Transverse colon (tissue), 3 donors: ENCODE measurements around the gene TUBB1.

Source experiments
- POLR2A ChIP-seq: fragments of 450-650 bp; IDR thresholded peaks from one replicate; pipeline ENCODE4 v1.6.1; 2016; ENCODE audit warnings: antibody characterized with exemption, mild to moderate bottlenecking, moderate library complexity
- TF ChIP-seq, protein P1 (sequence below), 5 experiments: fragments of 200-600 bp in 3 of 5; fragments of 450-650 bp in 2 of 5; sonication (generic) in 3 of 5; IDR thresholded peaks; 1 replicate in 2 of 5; 2 replicates in 3 of 5; pipeline ENCODE4 v1.5.1; 2016 to 2017; ENCODE audit warnings: antibody characterized with exemption in 5 of 5, inconsistent platforms in 3 of 5, mild to moderate bottlenecking in 2 of 5, moderate library complexity in 1 of 5

DNA sequence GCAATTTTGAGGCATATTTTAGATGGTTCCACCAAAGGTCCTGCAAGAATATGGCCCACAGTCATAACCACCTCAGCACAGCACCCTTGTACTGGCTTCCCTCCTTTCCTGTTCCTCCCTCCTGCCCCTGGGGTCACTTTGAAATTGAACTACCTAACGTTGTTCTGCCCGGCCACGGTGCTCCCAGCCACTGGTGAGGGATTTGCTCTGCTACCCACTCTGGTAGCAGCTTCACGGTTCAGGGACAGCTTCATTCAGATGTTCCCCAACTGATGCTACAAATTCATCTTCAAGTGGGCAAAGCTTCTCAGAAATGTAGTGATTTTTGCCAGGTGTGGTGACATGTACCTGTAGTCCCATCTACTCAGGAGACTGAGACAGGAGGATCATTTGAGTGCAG, 46.0 kb upstream of the TUBB1 start:
- TF ChIP-seq, protein P1, sequence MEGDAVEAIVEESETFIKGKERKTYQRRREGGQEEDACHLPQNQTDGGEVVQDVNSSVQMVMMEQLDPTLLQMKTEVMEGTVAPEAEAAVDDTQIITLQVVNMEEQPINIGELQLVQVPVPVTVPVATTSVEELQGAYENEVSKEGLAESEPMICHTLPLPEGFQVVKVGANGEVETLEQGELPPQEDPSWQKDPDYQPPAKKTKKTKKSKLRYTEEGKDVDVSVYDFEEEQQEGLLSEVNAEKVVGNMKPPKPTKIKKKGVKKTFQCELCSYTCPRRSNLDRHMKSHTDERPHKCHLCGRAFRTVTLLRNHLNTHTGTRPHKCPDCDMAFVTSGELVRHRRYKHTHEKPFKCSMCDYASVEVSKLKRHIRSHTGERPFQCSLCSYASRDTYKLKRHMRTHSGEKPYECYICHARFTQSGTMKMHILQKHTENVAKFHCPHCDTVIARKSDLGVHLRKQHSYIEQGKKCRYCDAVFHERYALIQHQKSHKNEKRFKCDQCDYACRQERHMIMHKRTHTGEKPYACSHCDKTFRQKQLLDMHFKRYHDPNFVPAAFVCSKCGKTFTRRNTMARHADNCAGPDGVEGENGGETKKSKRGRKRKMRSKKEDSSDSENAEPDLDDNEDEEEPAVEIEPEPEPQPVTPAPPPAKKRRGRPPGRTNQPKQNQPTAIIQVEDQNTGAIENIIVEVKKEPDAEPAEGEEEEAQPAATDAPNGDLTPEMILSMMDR (IDR thresholded peaks at IDR 0.05), result no peak
- no peak for TF ChIP-seq POLR2A
